ENCODE results near the gene MEIS2. TPM values are rescaled to one million over a fixed set of nuclear protein-coding genes. Genes with fewer than 3 reads are reported as not detected.

MEIS2 gene
- total and polyA plus RNA-seq, 2 of the 13 experiments (the other 11 are each of a cell fraction or from before 2014, with no cell fraction given) = 10.7 to 12.4 TPM

- Histone ChIP-seq H3K4me3 (replicated peaks in 1 of 3; ENCODE audit: insufficient read depth in 1 of 3, low read depth in 2 of 3, low read length in 3 of 3) (peak overlapping the region; percentile 83 to 92 (median 88)), H3K9ac (ENCODE audit: insufficient read depth, low read depth, low read length) (peak overlapping the region; percentile 78), H2AFZ (ENCODE audit: low read length) (no peak overlapping the region), H3K27me3 (ENCODE audit: control insufficient read depth in 1 of 2, insufficient read depth in 2 of 2, low read length in 2 of 2) (no peaks in the 10 kb centered on the region; a peak in 1 of 5 replicates), H4K20me1 (ENCODE audit: insufficient read depth, low read length) (no peaks in the 10 kb centered on the region), H3K4me1 (ENCODE audit: insufficient read depth, low read length) (peaks cover 20% of the 10 kb centered on the region), H3K27ac (ENCODE audit: extremely low read length, insufficient read depth, low read length) (peak overlapping the region; percentile 17), H3K9me3 (ENCODE audit: low read length) (no peaks in the 10 kb centered on the region), H3K79me2 (ENCODE audit: insufficient read depth, low read length) (peaks cover 6% of the 10 kb centered on the region), H3K36me3 (replicated peaks in 1 of 2; ENCODE audit: control insufficient read depth in 1 of 2, insufficient read depth in 2 of 2, low read length in 2 of 2) (peaks cover 0 to 14% of the 10 kb centered on the region in 2 experiments; a peak in 2 of 5 replicates), H3K4me2 (ENCODE audit: low read depth, low read length) (peak overlapping the region; percentile 89)
- intact Hi-C loops (cut with micrococcal nuclease; ENCODE audit: unreplicated experiment) = no loop called here
- TF ChIP-seq ZBTB33 (CRISPR knock-in tag; IDR thresholded peaks at IDR 0.05) (0 out of 2 replicates have a peak, but pooled peaks have one; percentile 36), GATAD2A (CRISPR knock-in tag; IDR thresholded peaks at IDR 0.05) (0 out of 2 replicates have a peak, but pooled peaks have one; percentile 12), ZNF7 (CRISPR knock-in tag; IDR thresholded peaks at IDR 0.05) (peak; percentile 69), ZFP90 (CRISPR knock-in tag; IDR thresholded peaks at IDR 0.05; ENCODE audit: borderline replicate concordance) (no peak), SRY (CRISPR knock-in tag; IDR thresholded peaks at IDR 0.05) (0 out of 2 replicates have a peak, but pooled peaks have one; percentile 1), MEF2D (CRISPR knock-in tag; IDR thresholded peaks at IDR 0.05) (0 out of 2 replicates have a peak, but pooled peaks have one; percentile 5), MAZ (IDR thresholded peaks at IDR 0.05; ENCODE audit: borderline replicate concordance, low read depth, low read length) (no peak), MAZ (CRISPR knock-in tag; IDR thresholded peaks at IDR 0.05; ENCODE audit: low read depth) (no peak)
- in situ Hi-C loops (cut with HindIII; ENCODE audit: extremely low pct_ligation_motif_present, low pct_unique_long_range_greater_than_20kb) = loop anchor here (10.0 kb wide), 1 partner anchor 53 kb away; no protein-coding TSS in a partner anchor
- POLR2A ChIA-PET = no interaction called here
- WGBS (ENCODE audit: low lambda C conversion rate) = 38% methylated on average over 25 of the region's 30 CpGs
- DNase-seq (ENCODE audit: low spot score) (no peak), FAIRE-seq (no peak), ATAC-seq (no peak)
- BruUV-seq (replicated peaks) = no TSS peak
- CTCF ChIA-PET (ENCODE audit: low intra/inter-chr PET ratio, low total read pairs) = no interaction called here
Measured at GRCh38 chr15:37097144-37097919, 3.0 kb downstream of the MEIS2 start.

Data from HepG2 (cell line).